HG03378 (cell line): Measurements from ENCODE around the gene CD8B.
"Not testable (repeated sequence)": the region's sequence is repeated elsewhere in the genome, so short reads cannot be mapped to it uniquely, and the experiment has no call there.

Experiments used
- ATAC-seq: cut with Tn5 transposase; IDR thresholded peaks from one replicate; pipeline ENCODE4 v1.9.1; 2021; ENCODE audit warnings: mild to moderate bottlenecking, moderate library complexity; ENCODE audit not compliant: unreplicated experiment

The CD8B gene

DNA sequence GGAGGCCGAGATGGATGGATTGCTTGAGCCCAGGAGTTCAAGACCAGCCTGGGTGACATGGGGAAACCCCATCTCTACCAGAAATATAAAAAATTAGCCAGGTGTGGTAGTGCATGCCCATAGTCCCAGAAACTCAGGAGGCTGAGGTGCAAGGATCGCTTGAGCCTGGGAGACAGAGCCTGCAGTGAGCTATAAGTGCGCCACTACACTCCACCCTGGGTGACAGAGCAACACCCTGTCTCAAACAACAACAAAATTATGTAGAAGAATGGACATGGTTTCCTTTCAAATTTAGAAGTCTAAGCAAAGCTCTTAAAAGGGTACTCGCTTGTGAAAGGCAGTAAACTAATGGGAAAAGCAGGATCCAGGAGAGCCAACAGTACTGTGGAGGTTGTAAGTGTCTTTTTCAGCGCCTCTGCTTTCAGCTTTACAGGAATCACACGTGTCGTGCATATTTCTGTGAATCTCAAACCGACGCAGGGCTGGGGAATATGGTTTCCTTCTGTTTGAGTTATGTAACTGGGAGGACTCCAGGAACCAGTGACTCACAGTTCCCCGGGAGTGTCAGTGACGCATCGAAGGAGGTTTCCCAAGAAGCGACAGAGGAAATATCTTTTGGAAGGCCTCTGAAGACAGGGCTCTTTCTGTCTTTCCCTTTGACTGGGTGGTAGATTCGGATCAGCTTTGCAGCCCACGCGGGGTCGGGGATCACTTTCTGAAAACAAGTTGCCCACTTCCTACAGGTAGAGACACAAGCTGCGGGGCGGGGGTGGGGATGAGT lies 24.6 kb downstream of the CD8B start:
- not testable (repeated sequence) for ATAC-seq

GRCh38 chr2:86835548-86835889 lies 26.2 kb downstream of the CD8B start:
- not testable (repeated sequence) for ATAC-seq

- ATAC-seq = no peak
These were observed 28.4 kb downstream of the CD8B start for GRCh38 chr2:86833315-86833714.

DNA sequence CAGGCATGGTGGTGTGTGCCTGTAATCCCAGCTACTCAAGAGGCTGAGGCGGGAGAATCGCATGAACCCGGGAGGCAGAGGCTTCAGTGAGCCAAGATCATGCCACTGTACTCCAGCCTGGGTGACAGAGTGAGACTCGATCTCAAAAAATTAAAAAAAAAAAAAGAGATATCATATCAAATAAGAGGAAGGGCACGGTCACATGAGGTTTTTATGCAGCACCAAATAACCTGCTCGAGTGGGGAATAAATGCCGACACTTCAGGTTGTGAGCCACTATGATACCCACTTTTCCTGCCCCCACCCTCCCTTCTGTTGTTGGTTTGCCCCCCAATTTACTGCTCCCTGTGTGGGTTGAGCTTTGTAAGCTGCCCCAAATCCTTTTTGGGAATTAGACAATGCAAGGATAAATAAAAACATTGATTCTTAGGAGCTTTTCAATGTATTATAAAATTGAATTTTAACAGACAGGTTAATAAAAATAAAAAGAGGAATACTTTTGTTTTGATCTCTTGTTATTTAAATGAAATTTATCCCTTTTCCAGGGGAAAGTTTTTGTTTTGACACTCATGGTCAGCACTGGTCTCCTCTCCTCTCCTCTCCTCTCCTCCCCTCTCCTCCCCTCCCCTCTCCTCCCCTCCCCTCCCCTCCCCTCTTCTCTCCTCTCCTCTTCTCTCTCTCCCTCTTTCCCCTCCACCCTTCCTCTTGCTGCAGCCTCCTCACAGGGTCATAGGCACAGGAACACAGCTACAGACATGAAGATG lies 29.2 kb downstream of the CD8B start:
- ATAC-seq = no peak

DNA sequence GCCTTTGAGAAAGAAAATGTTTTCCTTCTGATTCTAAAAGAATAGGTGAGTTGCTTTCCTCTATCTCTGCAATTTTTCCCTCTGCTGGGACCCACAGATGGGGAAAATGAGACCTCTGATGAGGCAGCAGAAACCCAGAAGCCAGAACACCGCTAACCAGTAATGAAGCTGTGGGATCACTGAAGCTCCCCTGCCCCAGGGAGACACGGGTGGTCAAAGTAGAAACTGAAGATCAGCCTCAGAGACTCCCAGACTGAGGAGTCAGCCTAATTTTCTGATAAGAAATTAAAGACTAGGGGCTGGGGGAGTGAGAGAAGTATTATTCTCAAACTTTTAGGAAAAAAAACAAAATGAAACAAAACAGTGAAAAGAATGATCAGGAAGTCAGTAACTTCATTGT lies 30.1 kb downstream of the CD8B start:
- ATAC-seq = no peak

DNA sequence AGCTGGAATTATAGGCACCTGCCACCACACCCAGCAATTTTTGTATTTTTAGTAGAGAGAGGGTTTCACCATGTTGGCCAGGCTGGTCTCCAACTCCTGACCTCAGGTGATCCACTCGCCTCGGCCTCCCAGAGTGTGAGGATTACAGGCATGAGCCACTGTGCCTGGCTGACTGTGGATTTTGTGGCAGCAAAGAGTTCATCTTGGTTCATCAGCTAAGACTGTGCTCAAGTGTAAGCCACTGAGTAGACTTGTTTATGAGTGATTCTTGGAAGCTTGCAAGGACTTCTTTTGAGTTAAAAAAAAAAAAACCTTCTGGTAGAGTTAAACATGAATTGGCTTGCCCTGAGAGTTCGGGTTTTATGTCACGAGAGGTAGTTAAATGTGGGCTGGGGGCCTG lies 34.7 kb downstream of the CD8B start:
- ATAC-seq = no peak

DNA sequence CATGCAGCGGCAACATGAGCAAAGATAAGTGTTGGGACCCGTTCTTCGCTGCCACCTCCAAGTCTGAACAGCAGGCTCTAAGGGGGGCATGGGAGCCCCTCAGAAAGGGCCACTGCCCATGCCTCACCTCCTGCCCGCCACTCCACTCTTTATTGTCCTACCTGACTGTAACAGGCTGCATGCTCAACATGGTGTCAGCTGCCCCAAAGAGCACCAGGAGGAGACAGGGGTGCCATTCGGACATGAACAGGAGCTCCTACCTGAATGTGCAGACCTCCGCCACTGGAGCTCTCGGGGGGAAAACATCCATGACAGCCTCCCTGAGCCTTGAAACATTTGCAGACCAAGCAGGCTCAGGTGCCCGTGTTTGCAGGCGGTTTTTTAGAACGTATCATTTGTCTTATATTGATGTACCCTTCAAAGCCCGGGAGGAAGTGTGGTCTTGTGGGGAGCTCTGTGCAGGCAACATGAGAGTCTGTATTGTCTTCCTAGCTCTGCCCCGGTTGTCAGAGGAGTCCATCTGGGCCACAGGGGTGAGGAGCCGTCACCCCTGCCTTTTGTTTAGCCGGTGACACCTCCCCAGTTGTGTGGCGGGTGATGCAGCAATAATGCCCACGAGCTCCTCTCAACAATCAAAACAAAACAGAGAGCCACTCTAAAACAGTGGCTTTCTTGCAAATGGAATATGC lies 35.8 kb downstream of the CD8B start:
- no peak for ATAC-seq

DNA sequence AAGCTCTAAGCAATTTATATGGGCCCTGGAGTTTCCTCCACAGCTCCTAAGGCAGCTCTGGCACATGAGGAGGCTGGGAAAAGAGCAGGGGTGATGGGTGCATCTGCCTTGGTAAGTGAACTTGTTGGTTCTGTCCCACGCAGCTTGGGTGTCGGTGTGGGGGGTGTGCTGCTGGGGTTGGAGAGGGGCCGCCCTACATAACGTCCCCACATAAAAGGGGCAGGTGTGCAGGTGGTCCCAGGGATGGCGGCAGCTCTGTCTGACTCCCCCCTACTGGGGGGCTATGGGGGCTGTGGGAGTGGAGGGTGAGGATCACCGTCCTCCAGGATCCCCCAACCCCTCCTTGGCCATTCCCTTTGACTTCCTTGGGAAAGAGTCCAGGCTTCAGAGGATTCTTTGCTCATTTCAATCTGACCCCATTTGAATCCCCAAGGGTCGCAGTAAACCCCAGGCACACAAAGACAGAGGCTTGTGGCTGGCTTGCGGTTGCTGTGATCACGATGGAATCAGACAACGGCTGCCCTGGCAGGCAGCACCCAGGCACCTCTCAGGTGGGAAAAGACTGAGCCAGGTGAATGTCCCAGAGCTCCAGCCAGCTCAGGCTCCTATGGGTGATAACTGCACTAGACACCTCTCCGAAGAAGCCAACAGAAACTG lies 36.5 kb downstream of the CD8B start:
- no peak for ATAC-seq

DNA sequence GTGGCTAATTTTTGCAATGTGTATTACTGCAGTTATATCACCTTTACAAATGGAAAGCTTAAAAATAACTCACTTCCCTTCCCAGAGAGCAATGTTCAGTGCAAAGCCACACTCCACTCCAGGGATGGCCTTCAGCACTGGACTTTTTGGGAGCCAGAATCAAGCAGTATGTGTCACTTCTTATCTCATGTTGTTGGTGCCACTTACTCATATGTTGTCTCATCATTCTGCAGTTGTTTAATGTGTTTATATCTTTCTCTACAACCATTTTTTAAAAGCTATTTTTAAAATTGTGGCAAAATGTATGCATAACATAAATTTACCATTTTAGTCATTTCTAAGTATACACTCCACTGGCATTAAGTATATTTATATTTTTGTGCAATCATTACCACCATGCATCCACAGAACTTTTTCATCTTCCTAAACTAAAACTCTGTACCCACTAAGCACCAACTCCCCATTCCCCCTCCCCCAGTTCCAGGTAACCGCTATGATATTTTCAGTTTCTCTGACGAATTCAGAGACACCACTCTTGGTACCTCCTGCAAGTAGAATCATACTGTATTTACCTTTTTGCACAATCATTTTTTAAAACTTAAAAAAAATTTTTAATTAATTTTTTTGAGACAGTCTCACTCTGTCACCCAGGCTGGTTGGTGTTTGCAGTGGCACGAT lies 38.9 kb downstream of the CD8B start:
- ATAC-seq = no peak

DNA sequence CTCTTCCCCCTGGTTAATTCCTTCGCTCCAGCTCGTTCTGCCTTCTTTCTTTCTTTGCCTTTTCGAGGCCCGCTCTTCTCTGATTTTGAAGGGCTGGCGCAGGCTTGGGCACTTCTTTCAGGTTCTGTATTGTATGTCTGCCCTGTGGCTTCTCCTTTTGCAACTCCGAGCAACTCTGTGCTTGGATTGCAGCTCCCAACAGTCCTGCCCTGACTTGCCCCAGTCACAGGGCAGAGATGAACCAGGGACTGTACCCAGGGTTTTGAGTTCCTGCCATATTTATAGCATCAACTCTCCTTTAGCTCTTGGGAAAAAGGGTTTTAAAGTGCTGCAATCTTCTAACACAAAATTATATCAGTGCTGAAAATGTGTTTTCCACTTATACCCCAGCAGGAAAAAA lies 39.8 kb downstream of the CD8B start:
- no peak for ATAC-seq

DNA sequence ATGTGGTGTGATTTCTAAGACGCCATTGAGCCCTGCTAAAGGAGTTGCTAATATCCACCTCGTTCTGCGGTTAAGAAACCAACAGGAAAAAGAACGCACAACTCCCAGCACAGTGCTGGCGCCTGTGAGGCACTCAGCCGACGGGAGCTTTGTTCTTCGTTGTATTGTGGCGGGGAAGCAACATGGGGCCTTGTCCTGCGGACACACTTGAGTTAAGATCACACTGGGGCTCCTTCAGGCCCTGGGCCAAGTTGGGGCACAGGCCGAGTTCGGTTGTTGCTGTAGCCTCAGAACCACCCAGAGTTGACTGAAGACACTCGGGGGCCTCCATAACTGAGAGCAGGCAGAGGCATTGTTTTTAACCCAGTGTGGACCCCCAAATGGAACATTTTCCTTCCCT lies 40.4 kb downstream of the CD8B start:
- ATAC-seq = no peak

DNA sequence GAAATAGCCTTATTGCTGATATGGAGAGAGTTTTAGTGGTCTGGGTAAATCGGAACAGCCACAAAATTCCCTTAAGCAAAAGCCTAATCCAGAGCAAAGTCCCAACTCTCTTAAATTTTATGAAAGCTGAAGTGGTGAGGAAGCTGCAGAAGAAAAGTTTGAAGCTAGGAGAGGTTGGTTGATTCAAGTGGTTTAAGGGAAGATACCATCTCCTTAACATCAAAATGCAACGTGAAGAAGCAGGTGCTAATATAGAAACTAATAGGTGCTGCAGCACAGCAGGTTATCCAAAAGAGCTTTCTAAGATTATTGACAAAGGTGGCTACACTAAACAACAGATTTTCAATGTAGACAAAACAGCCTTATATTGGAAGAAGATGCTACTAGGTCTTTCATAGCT lies 42.7 kb downstream of the CD8B start:
- ATAC-seq = no peak

DNA sequence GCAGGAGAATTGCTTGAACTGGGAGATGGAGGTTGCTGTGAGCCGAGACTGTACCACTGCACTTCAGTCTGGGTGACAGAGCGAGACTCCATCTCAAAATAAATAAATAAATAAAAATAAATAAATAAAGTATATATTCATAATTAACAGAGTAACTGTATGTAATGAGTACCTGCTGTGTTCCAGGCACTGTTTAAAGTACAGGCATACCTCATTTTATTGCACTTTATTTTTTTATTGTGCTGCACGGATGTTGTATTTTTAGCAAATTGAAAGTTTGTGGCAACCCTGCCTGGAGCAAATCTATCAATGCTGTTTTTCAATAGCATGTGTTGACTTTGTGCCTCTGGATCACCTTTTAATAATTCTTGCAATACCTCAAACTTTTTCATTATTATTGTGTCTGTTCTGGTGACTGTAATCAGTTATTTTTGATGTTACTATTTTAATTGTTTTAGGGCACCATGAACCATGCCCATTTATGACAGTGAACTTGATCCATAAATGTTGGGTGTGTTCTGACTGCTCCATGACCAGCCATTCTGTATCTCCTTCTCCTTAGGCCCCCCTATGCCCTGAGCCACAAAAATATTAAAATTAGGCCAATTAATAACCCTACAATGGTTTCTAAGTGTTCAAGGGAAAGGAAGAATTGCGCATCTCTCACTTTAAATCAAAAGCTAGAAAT lies 43.4 kb downstream of the CD8B start:
- no peak for ATAC-seq

DNA sequence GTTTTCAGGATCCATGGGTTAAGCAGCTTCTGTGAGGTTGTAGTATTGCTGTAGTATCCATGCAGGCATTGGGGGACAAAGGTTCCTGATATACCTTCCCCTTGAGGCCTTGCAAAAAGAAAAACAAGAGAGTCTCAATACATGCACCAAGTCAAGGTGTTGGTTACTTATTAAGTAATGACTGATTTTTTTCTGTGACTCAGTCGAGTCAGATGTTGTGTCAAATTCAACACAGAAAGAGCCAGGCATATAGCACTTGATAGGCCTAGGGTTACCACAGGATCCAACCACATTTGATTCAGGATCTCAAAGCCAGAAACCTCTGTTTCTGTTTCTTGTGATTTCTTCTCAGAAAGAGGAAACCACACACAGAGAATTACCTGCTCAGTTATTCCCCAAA lies 46.1 kb downstream of the CD8B start:
- ATAC-seq = no peak

- ATAC-seq = no peak
These were observed 52.1 kb downstream of the CD8B start for GRCh38 chr2:86809481-86810121.

GRCh38 chr2:86808315-86809161 lies 53.1 kb downstream of the CD8B start:
- peak; percentile 86 for ATAC-seq

- ATAC-seq = no peak
These were observed 54.0 kb downstream of the CD8B start for GRCh38 chr2:86807468-86808275.

DNA sequence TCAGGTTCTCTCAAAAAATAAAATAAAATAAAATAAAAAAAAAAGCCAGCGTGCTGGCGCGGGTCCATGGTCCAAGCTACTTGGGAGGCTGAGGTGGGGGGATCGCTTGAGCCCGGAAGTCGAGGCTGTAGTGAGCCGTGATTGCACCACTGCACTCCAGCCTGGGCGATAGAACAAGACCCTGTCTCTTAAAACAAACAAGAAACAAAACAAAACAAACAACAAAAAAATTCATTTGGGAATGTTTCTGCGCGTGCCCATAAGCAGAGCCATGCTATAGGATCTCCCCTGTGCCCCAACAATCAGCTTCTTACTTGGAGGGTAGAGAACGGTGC lies 54.6 kb downstream of the CD8B start:
- no peak for ATAC-seq
